Measurements from ENCODE around the gene JAG1.

The JAG1 gene

DNA sequence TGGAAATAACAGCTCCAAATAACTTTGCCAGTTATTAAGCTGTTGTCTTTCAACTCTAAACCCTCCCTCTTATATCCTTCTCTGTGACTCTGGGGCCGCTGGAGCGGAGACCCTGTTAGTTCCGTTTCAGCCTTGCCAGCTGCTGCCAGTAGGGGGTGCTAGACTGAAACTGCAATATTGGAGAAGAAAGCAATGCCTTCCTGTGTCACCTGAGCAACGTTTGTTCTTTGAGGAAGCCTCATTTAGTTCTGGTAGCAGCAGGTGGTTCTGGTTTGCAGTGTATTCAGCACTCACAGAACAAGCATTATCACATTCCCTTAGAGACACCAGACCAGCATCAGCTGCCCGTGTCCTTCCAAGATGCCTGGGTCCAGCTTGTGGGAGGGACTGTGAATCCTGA is 22.9 kb upstream of the JAG1 start:
- no peak for DNase-seq

DNA sequence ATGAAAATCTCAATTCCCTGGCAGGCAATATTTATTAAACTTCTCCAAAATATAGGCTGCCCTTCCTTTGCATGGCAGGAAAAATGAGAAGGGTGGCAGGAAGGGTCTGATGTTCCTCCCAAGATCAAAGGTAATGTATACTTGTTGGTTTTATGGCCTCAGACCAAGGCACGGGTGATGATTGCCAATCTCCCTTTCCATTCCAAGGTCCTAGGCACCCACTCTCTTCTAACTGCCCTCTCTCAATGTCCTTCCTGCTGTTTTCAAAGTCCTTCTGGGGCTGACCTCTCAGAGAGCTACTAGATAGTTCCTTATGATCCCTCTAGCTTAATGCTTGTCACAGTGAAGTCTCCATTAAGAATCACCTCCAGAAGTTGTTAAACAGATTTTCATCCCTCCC is 15.6 kb upstream of the JAG1 start:
- DNase-seq = no peak

DNA sequence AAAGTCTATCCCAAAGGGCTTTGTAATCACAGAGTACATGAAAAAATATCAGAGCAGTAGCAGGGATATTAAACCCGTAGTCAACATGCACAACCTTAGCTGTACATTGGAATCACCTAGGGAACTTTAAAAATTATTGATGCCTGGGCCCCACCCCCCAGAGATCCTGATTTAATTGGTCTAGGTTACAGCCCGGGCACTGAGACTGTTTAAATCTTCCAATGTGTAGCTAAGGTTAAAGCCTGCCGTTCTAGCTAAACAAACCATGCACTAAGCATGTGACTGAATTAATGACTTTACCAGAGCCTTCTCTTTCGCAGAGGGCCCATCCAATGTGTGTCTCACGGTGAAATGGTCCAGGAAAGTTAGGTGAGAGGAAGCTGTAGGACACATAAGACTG is 14.1 kb upstream of the JAG1 start:
- no peak for DNase-seq

DNA sequence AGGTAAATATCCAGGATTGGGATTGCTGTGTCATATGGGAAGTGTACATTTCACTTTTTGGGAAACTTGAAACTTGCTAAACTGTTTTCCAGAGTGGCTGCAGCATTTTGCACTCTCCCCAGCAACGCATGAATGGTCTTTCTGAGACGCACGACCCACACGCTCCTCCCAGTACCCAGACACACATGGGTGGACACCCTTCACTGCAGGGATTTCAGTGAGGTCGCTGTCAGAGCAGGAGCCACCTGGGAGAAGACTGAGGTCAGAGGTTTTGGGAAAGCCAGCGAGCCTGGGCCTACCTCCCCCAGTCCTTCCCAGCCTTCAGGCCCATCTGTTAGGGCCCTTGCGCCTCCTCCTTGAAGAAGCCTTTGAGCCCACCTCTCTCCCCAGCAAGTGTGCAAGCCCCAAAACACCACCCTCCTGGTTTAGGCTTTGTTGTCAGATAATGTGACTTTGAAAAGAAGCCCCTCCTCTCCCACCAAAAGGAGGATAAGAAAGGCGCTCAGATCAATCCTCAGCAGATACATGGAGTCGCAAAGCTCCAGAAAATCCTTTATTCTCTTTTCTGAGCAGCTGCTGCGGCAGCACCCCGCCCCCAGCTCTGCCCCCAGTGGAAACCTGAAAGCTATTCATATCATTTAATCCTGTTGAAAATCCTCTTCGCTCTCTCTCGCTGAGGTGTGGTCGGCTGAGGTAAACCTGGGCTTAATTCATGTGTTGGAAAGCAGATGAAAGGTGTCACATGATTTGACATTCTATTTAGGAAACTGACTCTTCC is 12.7 kb upstream of the JAG1 start:
- no peak for DNase-seq

DNA sequence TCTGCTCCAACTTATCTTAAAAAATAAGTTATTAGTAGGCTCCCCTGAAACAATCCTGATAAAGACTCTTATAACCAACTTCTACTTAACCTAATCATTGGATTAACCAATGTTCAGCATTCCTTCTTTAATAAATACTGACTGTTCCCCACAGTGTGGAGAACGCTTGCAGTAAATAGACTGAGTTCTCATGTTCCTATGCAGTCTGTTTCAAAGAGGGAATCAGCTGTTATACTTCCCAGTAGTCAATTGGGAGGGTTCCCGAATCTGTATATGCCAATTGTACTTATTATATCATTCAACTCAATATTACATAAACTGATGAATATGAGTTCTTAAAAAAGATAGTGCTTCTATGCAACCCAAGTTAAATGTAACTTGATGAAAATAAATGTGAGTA is 9.7 kb upstream of the JAG1 start:
- no peak for DNase-seq

DNA sequence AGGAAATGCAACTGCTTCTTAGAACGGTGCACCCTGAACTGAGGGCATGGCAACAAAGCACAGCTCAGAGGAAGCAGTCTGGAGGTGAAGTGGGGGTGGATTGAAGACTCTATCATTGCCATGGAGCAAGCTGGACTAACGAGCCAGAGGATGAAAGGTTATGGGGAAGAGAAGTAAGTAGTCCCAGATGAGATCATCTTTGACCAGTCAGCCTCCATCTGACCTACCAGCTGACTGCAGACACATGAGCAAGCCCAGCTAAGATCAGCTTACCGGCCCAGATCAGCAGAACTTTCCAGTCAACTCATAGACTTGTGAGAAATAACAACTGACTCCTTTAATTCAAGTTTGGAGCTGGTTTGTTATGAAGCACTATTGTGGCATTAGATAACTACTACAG is 9.1 kb upstream of the JAG1 start:
- DNase-seq = no peak

DNA sequence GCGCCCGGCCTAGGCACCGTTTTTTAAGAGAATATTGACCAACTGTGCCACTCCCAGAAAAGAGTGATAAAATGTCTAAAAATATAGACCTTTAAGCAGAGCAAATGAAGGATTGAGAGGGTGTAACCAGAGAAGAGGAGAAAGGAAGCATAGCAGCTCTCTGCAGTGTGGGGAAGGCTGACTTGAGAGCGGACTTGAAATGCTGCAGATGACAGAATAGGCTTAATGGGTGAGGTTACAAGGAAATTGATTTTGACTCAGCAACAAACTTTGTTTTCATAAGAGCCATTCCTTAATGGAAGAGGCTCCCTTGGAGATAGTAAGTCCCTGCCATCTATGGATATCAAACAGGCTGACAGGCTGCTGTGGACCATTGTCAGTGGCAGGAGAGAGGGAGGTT is 7.7 kb upstream of the JAG1 start:
- no peak for DNase-seq

DNA sequence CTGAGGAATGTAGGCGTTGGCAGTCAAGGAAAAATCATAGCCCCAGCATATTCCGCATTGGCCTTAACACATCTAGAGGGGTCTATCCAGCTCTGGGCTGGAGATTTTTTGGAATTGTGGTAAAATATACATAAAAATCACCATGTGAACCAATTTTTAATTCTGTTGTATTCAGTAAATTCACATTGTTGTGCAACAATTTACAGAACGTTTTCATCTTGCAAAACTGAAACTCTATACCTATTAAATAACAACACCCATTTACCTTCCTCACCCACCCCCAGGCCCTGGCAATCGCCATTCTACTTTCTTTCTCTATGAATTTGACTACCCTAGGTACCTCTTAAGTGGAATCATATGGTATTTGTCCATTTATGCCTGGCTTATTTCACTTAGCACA is 6.8 kb upstream of the JAG1 start:
- DNase-seq = no peak

DNA sequence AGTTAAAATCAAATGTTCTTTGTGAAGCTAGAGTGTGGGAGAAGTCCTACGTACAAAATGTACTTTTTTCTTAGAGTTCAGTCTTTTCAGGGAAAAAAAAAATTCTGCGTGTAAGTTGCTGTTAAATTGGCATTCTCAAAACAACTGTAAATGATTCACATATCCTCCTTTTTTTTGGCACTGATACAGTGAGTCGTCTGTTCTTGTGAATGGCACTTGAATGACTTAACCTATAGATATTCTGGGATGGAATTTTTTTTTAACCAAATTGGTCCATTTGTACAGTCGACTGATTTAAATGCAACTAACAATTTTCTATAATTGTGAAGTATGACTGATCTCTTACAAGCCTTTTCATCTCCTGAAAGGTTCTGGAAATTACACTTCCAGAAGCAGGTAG is 5.5 kb upstream of the JAG1 start:
- no peak for DNase-seq

DNA sequence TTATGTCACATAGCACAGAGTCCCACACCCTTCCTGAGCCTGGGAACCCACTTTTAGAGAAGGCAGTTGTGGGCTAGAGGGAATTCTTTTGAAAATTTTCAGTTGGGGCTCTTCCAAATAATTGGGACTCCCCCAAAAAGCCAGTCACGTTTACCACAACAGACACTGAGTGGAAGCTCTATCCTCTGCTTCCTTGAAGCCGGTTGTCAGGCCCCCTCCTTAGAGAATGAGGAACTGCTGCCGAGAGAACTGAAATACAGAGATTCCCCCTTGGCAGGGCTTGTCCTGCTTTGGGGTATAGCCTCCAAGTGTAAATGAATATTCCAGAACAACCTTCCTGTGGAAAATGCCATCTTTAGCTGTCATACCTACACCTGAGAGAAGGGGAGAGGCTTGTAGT is 2.7 kb upstream of the JAG1 start:
- DNase-seq = no peak

DNA sequence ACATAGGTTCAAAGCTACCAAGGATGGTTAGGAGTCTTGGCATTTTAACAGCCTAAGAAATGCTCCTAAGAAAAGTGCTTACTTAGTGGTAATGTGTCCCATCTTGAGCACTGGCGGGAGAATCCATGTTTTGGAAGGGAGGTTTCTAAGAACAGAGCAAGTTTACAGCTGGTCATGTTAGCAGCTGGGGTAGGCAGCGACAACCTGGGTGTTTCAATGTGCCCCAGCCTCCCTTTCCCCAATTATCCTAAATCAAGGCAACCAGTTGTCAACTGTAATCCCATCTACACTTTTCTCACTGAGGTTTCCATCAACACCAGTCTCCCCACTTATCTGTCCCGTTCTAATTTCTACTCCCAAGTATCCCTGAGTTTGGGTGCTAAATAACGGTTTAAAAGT is 1.6 kb upstream of the JAG1 start:
- no peak for DNase-seq

DNA sequence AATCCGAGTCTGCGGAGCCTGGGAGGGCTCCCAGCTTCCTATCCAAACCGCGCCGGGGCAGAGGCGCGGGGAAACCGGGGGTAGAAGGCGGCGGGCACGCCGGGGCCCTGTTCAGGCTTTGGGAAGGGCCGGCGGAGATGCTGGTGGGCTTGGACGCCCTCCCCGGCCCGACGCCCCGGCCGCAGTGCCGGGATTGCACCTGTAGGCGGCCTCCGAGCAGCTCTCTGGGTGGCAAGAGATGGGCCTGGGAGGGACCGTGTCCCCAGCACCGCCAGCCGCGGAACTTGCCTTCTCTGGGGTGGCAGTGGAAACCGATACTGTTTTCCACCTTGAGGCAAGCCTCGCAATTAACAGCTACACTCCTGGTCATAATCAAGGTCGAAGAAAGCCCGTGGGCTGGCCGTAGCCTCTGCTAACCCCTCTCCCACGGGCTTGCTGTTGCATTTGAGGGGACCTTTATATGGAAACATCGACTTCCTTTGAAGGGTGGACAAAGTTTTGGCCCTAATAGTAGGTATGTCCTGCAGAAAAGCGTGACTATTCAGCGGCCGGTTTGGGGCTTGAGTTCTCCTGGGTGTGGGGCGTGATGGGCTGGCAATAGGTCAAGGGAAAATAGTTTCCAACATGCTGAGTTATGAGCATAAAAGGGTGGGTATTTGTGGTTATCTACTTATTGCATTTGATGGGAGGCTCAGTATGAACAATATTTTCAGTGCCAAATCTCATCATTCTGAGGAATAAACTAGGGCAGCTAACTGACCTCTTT is 1.1 kb upstream of the JAG1 start:
- peak; percentile 60 for DNase-seq

DNA sequence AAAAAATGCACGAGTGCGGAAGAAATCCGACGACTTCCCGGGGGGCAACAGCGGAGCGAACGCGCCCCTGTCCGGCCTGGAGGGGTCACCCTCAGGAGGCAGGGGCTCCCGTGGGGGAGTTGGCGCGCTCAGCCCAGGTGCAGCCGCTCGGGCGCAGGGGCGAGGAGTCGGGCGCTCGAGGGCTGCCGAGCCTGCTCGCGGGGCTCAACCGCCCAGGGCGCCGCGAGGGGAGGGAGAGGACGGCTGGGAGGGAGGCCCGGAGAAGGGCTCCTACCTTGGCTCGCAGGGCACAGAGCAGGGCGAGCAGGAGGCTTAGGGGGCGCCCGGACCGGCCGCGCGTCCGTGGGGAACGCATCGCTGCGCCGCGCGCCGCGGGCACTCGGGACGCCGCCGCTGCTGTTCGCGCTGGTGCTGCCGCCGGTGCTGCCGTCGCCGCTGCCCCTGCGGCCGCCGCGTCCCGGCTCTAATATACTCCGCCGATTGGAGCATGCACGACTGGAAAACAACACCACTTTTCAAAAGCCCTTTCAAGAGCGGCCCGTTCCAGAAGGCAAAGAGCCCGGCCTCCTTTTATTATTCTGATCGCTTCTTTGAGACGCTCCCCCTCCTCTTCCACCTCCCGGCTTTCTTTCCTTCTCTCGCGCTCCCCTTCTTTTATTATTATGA is 490 bp downstream of the JAG1 start:
- DNase-seq = no peak

DNA sequence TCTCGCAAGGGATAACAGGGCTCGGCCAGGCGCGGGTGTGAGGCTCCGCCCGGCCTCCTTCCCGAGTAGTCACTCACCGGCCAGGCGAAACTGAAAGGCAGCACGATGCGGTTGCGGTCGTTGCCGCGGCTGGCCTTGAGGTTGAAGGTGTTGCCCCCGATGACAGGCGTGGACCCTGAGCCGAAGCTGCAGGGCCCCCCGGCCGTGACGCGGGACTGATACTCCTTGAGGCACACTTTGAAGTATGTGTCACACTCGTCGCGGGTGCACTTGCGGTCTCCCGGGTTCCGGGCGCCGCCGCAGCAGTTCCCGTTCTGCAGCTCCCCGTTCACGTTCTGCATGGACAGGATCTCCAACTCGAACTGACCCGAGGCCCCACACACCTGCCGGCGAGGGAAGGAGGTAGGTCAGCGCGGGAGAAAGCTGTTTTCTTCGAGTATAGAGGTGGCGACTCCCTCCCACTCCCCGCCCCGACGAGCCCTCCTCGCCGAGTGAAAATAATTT is 1.1 kb downstream of the JAG1 start:
- no peak for DNase-seq

DNA sequence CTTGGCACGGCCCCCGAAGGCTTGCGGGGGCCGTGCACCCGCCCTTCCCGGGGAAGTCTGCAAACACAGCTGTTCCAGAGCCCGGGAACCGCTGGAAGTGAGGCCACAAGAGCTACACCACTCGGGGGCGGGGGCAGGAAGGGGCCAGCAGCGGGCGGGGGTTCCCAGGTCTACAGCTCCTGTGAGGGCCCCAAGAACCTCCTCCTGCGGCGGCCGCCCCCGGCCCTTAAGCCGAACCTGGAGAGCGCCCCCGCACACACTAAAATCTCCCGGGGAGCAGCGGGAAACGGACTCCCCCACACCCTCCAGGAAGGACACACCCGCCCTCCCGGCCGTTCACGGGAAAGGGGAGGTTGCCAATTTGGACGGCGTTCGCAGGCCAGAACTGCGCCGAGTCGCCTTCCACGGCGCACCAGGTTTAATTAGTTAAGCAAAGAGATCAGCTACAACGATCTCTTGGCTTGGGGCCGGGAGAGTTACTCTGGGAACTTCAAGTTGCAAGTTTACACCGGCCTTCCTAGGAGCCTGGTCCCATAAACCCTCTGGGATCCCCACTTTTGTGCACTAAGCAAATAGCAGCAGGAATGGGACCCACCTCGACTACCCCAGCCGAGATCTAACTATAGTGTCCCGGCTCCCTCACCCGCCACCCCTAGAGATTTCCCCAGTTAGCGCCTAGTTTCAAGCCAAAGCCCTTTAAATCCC is 1.7 kb downstream of the JAG1 start:
- DNase-seq = no peak

DNA sequence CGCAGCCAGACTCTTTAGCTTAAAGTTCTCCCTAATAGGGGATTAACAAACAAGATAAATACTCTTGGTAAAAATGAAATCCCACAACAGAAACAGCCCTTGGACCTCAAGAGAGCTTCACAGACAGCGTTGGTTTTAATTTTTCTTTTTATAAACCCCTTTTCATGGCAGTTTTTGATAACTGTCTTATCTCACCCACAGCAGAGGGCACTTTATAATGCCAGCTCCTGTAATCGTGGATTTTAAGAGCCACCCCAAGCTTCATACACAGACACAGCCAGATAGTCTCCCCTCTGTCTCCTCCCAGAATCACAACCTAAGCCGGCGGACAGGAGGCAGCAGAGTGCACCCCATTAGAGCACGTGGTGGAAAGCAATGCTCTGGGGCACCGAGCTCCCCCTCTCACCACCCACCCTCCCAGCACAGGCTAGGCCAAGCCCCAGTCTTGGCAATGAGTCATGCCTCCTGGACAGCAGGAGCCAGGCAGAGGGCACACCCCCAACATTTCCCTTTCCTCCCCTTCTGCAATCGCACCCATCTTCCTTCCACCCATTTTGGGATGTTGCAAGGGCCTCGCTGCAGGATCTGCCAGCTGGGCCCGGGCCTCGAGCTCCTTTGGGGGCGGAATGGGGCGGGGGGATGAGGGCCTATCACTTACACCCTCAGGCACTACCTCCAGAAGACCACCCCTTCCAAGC is 2.4 kb downstream of the JAG1 start:
- peak; percentile 88 for DNase-seq

DNA sequence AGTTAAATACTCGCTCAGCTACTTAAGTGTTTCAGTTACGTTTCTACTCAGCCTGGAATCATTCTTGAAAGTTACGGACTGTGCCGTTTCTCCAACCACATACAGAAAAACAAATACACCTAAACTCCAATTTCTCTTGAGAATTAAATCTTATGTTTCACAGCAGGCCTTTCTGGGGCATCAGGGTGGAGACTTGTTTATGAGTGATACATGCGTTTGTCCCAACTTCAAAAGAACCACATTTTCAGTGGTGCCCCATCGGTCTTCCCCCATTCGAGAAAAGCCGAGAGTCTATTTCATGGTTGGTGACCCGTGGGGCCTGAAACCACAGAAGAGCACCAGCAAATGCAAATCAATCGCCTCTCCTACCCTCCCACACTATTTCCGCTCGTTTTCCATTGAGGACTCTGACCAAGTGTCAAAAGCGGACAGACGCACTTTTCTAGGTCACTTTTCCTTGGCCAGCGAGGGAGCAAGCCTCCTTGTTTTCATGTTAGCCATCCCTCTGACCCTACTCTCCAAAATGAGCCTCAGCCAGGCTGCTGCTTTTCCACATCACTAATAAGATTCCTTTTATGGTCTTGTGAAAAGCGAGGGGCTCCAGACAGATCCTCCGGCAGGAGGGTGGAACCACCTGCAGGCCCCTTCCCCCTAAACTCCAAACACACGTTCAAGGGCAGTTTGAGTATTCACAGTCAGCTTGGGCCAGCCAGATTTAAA is 3.1 kb downstream of the JAG1 start:
- DNase-seq = peak; percentile 66

DNA sequence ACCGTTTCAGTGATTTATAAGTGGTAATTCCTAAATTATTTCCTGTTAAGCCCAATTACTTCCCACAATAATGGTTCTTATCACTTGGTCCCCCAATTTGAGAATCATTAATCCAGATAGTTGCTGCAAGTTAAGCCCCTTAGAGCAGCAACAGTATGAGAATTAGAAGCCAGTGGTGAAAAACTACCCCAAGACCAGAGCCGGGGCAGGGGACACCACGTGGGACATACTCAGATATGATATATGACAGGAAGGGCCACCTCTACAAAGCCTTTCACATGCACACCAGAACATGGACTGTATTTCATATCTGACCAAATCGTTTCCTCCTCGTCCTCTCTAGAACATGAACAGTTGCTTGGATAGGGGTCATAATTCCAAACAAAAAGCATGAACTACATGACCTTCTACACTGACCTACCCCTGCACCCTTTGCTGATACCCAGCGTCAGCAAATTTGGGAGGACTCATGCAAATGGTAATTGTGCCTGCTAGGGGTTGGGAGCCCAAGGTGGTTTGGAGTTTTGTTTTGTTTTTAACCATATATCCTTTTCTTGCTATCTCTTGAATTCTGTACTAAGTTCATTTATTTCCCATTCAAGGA is 3.9 kb downstream of the JAG1 start:
- no peak for DNase-seq

DNA sequence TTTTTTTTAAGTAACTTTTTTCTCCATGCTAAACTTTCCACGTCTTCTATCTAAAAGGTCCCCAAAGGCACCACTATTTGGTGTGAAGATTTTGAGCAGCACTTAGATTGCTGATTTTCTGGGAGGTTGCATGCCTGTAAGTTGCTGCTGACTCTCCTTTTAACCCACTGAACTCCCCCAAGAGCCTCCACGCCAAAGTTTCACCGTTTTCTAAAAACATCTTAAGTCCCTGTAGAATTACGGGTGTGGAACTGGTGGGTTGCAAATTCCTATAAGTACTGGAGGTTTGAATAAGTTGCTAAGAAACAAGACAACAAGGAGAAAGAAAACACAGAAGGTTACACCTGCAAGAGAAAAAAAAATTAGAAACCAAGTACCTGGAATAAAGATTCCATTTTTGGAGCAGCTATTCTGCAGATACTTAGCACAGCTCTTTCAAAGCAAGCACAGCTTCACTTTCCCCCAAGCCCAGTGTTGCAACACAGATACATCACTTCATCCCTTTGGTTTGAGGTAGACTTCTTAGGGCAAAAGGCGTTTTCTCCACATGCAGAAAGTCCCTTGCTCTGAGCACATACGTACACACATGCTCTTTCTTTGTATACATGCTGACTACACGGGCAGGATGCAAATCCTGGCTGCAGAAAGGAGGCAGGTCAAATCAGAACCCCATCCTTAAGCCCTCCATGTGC is 5.0 kb downstream of the JAG1 start:
- no peak for DNase-seq

DNA sequence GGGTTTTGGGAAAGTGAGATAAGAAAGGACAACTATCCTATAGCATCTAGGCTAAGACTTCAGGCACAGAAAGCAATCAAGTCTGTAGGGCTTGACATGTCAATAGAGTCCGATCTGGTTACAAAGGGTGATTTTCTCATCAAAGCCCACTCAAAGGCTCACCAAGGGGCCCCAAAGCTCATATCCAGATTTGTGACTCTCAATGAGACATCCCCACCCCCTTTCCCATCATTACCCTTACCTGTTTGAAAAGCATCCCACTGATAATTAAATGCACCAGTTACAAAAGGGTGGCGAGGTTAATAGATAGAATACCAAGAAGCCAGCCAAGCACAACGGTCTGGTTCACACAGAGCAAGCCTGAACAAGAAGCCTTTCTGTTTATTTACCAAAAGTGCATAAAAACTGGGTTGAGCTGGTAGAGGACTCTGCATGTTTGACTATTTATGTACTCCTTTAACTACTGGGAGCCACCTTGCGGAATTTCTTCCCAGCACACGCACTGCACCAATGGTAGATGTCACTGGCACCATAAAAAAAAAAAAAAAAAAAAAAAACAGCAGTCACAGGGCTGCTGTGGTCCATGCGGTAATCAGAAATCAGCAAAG is 6.1 kb downstream of the JAG1 start:
- peak; percentile 63 for DNase-seq

DNA sequence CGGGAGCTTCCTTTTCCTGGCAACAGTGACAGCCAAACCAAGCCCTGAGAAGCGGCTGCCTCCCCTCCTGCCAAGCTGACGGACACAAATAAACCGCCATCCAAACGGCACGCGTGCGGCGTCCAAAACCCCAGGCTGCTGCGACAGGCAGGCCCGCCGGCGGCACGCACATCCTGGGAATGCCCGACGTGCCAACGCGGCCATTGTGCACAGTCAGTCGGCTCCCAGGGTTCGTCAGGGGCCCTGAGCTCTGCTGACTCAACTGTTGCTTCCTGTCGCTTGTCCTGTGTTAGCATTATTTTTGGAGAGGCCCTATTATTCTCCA is 6.8 kb downstream of the JAG1 start:
- no peak for DNase-seq
